Globus pallidus (tissue), 1 donor: ENCODE data around the gene P2RX7.

Source experiments
- DNase-seq: peaks from one replicate; pipeline ENCODE4 v3.0.0-alpha.2; 2015; ENCODE audit warnings: low spot score

Gene P2RX7

DNA sequence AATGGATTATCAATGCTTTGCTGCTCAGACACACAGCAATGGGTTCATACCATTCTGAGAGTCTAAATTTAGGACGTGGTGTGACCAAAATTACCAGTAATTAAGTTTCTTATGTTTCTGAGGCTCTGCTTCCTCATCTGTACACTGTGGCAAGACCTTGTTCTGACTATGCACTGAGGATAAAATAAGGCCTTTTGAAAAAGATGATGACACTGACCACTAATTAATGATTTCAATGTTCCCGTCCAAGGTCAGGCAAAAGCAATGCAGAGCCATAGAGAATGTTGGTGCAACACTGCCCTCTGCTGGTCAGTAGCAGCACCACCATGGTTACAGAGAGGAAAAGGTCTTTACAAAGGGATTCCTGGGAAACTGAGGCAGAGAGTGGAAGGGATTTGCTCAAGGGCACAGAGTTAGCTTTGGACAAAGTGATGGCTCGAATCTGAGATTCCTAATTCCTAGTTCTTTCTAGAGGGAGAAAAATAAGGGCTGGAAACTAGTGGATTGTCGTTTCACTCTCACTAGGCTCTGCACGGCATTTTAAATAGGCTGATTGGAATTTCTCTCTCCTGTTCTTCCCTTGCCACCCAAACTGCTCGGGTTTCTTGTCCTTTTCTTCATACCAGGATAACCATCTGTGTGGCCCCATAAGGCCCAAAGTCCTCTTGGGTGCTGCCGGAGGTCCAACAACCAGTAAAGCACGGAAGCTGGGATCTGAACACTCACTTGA lies 22.3 kb upstream of the P2RX7 start:
- DNase-seq: peak; percentile 73

DNA sequence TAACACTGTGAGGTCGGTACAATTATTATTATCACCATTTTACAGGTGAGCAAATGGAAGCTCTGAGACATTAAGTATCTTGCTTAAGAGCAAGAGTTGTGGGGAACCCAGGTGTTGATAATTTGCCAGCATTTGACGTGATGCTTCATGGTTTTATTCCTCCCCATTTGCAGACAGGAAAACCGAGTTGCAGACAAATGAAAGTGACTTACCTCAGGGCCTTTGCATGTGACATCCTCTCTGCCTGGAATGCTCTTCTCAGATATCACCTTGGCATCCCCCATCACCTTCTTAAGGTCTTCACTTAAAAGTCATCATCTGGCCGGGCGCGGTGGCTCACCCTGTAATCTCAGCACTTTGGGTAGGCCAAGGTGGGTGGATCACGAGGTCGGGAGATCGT lies 21.0 kb upstream of the P2RX7 start:
- DNase-seq: no peak

DNA sequence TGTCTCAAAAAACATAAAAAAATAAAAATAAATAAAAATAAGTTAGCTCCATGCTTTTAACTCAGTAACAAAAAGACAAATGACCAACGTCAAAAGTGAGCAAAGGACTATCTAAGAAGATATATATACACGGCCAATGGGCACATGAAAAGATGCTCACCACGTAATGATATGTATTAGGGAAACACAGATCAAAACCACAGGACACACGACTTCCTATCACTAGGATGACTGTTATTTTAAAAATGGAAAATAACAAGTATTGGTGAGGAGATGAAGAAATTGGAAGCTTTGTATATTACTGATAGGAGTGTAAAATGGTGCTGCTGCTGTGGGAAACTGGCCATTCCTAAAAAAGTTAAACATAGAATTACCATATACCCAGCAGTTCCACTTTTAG lies 20.2 kb upstream of the P2RX7 start:
- DNase-seq: no peak

DNA sequence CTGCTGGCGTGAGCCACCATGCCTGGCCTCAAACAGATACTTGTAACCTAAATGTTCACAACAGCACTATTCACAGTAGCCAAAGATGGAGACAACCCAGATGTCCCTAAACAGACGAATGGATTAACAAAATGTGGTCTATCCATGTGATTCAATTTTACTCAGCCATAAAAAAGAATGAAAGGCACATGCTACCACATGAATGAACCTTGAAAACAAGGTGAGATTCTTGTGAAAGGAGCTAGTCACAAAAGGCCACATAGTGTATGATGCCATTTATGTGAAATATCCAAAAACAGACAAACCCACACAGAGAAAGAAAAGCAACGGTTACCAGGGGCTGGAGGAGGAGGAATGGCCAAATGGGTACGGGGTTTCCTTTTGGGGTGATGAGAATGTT lies 19.6 kb upstream of the P2RX7 start:
- DNase-seq: no peak

DNA sequence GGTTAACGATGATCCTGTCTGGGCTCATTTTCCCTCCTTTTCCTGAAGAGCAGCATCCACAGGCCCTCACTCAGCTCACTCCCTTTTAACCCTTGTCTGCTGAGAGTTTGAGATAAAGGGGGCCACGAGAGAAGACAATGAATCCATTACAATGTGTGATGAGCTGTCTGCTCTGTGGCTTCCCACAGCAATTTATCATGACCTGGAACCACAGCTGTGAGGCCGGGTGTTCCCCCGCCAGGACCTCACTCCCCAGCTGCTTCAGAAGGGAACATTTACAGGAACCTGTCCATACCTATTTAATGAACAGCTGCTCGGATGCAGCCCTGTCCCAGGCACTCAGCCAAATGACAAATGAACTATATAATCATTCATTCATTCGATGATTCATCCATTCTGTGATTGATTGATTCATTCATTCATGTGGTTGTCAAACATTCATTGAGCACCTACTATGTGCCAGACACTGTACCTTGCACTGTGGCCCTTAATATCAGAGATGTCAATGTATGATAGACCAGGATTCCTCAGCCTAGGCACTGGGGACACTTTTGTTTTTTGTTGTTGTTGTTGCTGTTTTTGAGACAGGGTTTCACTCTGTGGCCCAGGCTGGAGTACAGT lies 18.5 kb upstream of the P2RX7 start:
- no peak for DNase-seq

DNA sequence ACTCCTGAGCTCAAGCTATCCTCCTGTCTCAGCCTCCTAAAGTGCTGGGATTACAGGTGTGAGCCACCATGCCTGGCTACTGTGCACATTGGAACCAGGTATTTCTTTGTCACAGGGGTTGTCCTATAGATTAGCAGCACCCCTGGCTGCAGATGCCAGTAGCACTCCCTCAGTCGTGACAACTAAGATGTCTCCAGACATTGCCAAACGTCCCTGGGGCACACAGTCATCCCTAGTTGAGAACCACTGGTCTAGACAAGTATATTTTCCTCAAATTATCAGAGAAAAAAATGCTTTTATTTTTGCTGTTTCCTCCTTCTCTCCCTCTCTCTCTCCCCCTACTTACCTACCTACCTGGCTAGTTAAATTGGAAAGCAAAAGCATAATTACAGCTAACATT lies 17.9 kb upstream of the P2RX7 start:
- DNase-seq: no peak

DNA sequence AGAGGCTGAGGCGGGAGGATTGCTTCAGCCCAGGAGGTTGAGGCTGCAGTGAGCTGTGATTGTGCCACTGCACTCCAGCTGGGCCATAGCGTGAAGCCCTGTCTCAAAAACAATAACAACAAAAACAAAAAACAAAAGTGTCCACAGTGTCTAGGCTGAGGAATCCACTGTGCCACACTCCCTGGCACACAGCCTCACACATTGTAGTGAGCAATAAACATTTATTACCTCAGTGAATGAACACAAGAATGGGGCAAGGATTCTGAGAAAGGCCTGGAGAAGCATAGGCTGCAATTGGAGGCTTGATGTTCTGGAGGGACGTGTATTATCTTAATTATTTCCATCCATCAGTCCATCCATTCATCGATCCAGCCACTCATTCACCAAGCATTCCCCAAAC lies 17.1 kb upstream of the P2RX7 start:
- DNase-seq: no peak

DNA sequence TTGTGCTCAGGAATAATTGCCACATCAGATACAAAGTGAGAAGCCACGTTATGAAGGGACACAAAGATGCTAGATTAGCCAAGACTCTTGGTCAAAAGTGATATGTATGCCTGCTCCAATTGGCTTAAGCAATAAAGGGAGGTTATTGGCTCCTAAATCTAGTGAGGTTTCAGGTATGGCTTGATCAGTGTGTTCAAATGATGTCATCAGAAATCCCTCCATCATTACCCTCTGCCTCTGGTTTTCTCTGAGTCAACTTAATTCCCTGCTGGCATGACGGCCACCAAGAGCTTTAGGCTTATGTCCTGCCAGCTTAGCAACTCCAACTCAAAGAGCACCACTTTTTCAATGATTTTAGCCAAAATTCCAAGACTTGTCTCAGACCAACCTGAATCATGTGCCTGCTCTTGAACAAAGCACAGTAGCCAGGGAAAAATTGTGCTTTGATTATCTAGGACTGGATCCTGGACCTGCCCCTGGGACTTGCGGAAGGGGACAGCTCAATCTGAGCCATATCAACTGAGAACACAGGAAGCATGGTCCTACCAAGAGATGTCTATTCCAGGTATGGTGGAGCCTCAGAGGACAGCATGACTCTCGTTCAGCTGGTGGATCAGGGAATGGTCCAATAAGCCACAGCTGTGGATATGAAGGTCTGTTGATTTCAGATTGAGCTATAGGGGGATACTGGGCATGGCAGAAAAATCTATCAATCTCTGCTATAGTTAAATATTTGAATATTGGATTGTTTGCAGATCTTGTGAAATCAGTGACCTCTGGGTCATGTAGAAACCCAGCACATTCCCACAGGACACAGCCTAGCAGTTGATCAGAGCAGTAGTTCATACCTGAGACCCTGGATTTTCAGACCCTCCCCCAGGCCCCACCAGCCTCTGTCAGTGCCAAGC lies 16.1 kb upstream of the P2RX7 start:
- no peak for DNase-seq

DNA sequence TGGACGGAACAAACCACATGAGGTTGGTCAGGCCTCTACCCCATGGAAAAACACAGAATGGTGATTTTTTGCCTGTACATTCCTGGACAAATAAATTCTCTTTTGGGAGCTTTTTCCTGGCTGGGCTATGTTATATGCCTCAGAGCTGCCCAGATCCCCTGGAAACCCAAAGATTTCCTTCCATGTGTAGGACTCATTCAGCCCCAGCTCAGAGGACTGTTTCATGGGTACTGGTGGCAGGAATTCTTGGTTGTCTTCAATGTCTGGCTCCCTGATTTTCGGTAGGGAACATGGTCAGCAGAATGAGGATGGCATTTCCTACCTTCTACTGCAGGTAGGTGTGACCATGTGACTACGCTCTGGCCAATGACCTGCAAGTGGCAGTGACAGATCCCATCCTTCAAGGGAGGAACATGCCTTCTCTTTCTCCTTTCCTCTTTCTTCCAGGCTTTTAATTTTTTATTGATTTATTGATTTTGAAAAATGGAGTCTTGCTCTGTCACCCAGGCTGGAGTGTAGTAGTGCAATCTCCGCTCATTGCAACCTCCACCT lies 15.4 kb upstream of the P2RX7 start:
- no peak for DNase-seq

DNA sequence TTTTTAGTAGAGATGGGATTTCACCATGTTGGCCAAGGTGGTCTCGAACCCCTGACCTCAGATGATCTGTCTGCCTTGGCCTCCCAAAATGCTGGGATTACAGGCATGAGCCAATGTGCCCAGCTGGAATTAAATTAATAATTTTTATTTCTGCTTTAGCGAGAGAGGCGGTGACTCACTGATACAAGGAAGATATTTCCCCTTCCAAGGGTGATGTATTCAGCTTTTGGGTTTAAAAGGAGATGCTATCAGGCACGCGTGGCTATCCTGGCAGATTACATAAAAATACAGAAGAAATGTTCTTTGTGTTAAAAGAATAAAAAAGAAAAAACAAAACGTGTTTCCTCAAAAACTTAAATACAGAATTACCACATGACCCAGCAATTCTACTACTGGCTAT lies 12.4 kb upstream of the P2RX7 start:
- no peak for DNase-seq

DNA sequence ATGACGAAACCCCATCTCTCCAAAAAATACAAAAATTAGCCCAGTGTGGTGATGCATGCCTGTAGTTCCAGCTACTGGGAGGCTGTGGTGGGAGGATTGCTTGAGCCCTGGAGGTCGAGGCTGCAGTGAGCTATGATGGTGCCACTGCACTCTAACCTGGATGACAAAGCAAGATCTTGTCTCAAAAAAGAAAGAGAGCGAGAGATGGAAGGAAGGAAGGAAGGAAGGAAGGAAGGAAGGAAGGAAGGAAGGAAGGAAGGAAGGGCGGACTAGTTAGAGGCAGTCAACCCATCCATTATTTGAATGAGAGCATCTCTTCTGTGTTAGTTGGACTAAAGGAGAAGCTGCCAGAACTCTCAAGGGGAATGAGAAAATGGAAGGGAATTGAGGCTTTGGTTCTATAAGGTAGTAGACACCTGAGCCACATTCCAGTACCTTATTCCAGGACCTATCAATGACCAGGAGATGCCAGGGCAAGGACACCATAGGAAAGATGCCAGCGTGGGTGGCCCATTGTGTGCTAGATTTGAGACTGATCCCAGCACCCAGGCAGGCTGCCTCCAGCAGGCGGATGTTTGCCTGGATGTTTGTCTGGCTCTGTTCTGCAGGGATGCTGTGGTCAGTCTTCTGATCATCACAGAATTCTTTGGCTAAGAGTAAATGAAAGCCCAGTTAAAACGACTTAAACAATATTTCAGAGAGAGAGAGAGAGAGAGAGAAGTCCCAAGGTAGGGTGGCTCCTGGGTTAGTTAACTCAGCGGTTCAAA lies 11.5 kb upstream of the P2RX7 start:
- no peak for DNase-seq

DNA sequence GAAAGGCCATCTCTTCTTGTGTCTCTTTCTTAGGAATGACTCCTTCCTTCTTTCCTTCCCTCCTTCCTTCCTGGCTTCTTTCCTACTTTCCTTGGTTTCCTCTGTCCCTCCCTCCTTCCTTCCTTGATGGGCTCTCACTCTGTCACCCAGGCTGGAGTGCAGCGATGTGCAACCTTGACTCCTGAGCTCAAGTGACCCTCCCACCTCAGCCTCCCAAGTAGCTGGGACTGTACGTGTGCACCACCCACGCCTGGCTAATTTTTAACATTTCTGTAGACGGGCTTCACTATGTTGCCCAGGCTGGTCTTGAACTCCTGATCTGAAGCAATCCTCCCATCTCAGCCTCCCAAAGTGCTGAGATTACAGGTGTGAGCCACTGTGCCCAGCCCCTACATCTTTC lies 10.9 kb upstream of the P2RX7 start:
- DNase-seq: no peak

DNA sequence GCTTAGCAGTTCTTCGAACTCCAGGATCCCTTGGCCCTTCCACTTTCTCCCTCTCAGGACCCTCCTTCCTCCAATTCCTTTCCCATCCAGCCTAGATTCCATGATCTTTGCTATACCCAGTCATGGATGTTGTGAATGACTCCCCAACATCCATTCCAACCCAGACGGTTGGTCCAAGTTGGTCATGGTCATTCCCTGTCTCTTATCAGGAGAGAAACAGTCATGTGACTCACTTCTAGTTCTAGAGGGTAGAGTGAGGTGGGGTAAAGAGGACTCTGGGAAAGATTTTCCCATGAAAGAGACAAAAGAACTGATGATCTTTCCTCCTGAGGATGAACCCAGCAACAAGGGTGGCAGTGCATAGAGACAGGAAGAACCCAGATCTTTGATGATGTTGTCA lies 9.2 kb upstream of the P2RX7 start:
- no peak for DNase-seq

DNA sequence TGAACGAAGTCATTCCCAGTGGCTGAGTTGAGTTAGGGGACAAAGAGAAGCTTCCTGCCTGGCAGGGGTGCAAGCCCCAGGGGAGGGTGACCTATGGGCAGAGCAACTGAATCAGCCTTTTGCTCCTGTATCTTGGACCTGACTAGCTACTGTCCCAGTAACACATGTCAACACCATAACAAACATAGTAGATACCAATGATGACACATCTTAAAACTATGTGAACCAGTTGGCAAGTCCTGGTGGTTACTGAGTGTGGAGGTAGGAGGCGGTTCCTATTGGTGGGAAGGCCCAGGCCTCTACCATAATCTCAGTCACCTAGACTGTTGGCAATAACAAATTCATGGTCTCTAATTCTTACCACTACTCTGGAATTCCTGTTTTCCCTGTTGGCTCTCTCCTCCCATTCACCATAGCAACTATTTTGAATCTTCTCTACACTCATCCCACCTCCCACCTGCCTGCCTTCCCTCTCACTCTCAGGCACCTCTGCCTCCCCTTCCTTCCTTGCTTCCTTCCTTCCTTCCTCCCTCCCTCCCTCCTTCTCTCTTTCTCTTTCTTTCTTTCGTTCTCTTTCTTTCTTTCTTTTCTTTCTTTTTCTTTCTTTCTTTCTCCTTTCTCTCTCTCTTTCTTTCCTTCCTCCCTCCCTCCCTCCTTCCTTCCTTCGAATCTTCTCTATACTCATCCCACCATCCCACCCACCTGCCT lies 8.1 kb upstream of the P2RX7 start:
- no peak for DNase-seq

DNA sequence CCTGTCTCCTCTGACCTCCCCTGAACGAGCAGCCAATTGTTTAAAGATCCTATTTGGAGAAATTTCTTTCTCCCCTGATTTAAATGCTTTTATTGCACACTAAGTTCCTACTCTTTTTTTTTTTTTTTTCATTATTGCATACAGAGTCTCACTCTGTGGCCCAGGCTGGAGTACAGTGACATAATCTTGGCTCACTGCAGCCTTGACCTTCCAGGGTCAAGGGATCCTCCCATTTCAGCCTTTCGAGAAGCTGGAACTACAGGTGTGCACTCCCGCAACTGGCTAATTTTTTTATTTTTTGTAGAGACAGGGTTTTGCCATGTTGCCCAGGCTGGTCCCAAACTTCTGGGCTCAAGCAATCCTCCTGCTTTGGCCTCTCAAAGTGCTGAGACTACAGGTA lies 5.2 kb upstream of the P2RX7 start:
- DNase-seq: no peak

DNA sequence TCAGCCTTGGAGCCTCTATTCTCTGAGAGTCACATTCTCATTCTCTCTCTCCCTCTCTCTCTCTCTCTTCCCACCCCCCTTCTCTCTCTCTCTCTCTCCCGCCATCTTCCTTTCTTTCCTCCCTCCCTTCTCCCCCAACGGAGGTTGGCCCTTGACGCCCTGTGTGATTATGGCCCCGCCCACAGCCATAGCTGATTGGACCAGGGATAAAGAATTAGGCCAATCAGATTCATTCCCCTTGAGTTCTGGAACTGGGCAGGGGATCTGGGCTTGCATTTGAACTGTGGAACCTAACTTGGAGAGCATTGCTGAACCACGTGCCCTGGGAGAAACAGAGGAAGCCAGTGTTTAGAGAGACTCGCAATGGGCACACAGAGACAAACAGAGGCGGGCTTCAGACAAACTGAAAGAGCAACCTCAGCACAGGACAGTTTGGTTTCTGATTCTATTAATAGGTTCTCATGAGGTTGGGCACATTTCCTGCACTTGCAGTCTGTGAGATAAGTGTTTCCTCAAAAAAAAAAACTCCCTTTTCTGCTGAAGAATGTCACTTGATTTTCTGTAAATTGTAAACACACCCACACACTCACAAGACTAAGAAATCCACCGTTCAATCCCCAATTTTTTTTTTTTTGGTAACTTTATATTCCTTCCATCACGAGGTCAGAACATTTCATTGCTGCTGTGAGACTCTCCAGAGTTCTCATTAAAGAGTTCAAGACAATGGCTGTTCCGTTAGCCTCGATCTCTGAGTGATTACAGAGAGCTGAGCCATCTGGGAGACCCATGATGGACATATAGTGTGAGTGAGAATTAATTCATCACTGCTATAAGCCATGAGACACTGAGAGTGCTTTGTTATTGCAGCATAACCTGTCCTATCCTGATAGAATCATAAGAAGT lies 3.5 kb upstream of the P2RX7 start:
- peak; percentile 100 for DNase-seq

DNA sequence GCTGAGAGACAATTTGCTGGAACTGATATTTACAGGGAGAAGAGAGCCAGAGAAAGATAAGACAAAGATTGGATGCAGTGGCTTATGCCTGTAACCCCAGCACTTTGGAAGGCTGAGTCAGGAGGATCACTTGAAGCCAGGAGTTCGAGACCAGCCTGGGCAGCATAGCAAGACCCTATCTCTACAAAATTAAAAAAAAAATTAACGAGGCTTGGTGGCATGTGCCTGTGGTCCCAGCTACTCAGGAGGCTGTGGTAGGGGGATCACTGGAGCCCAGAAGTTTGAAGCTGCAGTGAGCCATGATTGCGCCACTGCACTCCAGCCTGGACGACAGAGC lies 2.9 kb upstream of the P2RX7 start:
- DNase-seq: no peak

DNA sequence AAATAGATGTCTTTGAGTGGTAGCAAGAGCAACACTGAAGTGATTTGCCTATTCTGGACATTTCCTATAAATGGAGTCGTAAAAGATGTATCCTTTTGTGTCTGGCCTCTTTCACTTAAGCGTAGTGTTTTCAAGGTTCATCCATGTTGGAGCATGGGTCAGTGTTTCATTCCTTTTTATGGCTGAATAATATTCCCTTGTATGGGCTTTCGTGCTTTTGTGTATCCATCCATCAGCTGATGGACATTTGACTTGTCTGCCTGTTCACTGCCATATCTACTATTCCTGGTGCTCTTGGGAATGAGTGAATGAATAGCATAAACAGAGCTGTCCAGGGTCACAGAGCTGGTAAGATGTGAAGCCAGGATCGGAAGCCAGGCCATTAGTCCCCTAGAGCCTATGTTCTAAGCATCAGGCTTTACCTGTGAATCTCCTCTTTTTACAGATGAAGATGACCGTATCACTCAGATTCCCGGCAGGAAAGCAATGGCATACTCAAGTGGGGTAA lies 1.8 kb upstream of the P2RX7 start:
- DNase-seq: no peak

DNA sequence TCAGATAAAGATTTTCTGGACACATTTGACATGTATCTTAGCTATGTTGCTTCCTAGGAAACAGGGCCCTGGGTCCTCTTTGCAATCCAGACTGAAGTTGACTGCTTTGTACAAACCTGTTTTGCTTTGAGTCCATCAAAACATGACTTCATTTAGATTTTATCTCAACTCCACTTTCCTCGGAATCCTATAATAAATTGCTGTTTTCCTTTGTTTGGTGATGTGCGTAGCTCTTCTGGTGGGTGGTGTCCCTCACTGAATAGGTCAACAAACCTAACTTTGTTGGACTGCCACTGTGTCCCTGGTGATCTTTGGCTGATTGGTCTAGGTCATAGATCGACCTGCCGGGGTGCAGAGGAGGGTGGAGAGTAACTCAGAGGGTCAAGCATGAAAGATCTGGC lies 735 bp upstream of the P2RX7 start:
- peak; percentile 60 for DNase-seq

DNA sequence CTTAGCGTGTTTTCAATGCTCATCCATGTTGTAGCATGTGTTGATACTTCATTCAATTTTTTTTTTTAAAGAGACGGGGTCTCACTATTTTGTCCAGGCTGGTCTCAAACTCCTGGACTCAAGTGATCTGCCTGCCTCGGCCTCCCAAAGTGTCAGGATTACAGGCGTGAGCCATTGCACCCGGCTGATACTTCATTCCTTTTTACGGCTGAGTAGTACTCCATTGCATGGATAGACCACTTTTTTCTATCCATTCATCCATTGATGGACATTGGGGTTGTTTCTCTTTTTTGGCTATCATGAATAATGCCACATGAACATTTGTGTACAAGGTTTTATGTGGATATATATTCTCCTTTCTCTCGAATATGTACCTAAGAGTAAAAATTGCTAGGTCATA lies 1.2 kb downstream of the P2RX7 start:
- DNase-seq: no peak
